Spleen (tissue), 7 donors: ENCODE results near the gene FBLIM1.

ENCODE experiments used
- POLR2A ChIP-seq, 3 donors: fragments of 450-650 bp; IDR thresholded peaks; one replicate each; pipeline ENCODE4 v1.5.1; 2017; ENCODE audit warnings: antibody characterized with exemption in 3 of 3, mild to moderate bottlenecking in 1 of 3
- TF ChIP-seq, protein P1 (sequence below), 11 experiments: fragments of 200-600 bp in 7 of 11; fragments of 450-650 bp in 4 of 11; sonication (generic) in 4 of 11; IDR thresholded peaks in 8 of 11; conservative IDR thresholded peaks in 3 of 11; 1 replicate in 7 of 11; 2 replicates in 4 of 11; pipeline versions ENCODE4 v1.4.0 to v1.8.0; 2016 to 2021; ENCODE audit warnings: antibody characterized with exemption in 11 of 11, inconsistent platforms in 4 of 11, mild to moderate bottlenecking in 1 of 11
- donor health status: DM: no; HTN: no; CAD: no; lungs with moderate emphysema.
- donor health status: DM: no; HTN: no; CAD: no.
- donor health status: DM: no; HTN: no; CAD: no.

DNA sequence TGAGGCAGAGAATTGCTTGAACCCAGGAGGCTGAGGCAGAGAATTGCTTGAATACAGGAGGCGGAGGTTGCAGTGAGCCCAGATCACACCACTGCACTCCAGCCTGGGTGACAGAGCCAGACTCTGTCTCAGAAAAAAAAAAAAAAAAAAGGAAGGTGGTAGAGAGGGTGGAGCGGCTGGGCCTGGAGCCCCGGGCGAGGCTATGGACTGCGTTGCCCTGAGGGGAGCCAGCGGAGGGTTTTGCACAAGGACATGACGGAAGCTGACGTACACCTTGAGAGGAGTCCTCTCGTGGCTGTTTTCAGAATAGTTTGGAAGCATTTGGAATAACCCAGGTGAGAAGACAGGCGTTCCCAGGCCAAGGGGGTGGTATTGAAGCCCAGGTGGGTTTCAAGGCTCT is 6.9 kb upstream of the FBLIM1 start:
- TF ChIP-seq, protein P1, sequence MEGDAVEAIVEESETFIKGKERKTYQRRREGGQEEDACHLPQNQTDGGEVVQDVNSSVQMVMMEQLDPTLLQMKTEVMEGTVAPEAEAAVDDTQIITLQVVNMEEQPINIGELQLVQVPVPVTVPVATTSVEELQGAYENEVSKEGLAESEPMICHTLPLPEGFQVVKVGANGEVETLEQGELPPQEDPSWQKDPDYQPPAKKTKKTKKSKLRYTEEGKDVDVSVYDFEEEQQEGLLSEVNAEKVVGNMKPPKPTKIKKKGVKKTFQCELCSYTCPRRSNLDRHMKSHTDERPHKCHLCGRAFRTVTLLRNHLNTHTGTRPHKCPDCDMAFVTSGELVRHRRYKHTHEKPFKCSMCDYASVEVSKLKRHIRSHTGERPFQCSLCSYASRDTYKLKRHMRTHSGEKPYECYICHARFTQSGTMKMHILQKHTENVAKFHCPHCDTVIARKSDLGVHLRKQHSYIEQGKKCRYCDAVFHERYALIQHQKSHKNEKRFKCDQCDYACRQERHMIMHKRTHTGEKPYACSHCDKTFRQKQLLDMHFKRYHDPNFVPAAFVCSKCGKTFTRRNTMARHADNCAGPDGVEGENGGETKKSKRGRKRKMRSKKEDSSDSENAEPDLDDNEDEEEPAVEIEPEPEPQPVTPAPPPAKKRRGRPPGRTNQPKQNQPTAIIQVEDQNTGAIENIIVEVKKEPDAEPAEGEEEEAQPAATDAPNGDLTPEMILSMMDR (IDR thresholded peaks at IDR 0.05 in 8 of 11, conservative IDR thresholded peaks at IDR 0.05 in 3 of 11) = no peak
- no peak for TF ChIP-seq POLR2A (IDR thresholded peaks at IDR 0.05)
